BLaER1 (cell line): ENCODE results near the gene POMT1.

Source experiments
- H3K27ac ChIP-seq: shearing (Covaris generic); formaldehyde crosslinking; 2 replicates; pipeline ENCODE4 v1.8.1; 2022
- H3K27me3 ChIP-seq: shearing (Covaris generic); formaldehyde crosslinking; 2 replicates; pipeline ENCODE4 v1.8.1; 2022
- H3K36me3 ChIP-seq: shearing (Covaris generic); formaldehyde crosslinking; 2 replicates; pipeline ENCODE4 v1.8.1; 2022
- H3K4me1 ChIP-seq: shearing (Covaris generic); formaldehyde crosslinking; 2 replicates; pipeline ENCODE4 v1.8.1; 2022
- H3K4me2 ChIP-seq: shearing (Covaris generic); formaldehyde crosslinking; 2 replicates; pipeline ENCODE4 v1.8.1; 2022
- H3K4me3 ChIP-seq: shearing (Covaris generic); formaldehyde crosslinking; 2 replicates; pipeline ENCODE4 v1.8.1; 2022
- H3K9ac ChIP-seq: shearing (Covaris generic); formaldehyde crosslinking; 2 replicates; pipeline ENCODE4 v1.8.1; 2022
- H3K9me3 ChIP-seq: shearing (Covaris generic); formaldehyde crosslinking; 2 replicates; pipeline ENCODE4 v1.8.1; 2022
- H4K20me1 ChIP-seq: shearing (Covaris generic); formaldehyde crosslinking; 2 replicates; pipeline ENCODE4 v1.8.1; 2022
- Cebpa-rat ChIP-seq: shearing (Covaris generic); IDR thresholded peaks from 2 replicates; pipeline ENCODE4 v1.8.1; 2022

The POMT1 gene

DNA sequence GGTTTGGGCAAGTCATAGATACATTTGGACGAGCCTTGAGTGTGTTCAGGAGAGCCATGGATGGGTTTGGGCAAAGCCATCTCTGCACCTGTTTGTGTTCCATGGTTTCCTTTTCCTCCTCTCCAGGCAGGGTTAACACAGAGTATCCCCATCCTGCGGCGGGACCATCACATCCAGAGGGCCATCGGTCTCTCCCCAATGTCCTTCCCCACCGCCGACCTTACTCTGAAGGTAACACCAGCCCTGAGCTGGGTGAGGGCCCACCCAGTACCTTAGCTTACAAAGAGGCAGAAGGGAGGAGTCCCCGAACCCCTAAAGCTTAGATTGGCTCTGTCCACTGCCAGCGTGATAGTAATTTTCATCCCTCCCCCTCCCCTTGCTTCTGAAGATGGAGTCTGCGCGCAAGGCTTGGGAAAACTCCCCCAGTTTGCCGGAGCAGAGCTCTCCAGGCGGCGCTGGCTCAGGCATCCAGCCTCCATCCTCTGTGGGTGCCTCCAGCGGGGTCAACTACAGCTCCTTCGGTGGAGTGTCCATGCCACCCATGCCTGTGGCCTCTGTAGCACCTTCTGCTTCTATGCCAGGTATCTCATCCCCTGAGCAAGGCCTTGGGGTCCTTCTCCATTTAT is 18.0 kb upstream of the POMT1 start:
- no peaks in the 10 kb centered on the region for H3K9me3 ChIP-seq
- H4K20me1 ChIP-seq, result peaks cover 100% of the 10 kb centered on the region
- H3K27me3 ChIP-seq, result no peaks in the 10 kb centered on the region
- H3K27ac ChIP-seq, result no peak overlapping the region
- H3K36me3 ChIP-seq, result peaks cover 100% of the 10 kb centered on the region
- no peak overlapping the region for H3K4me3 ChIP-seq
- H3K4me2 ChIP-seq, result peak overlapping the region; percentile 67; the same call in 1 of the 2 replicates
- peaks cover 49% of the 10 kb centered on the region for H3K4me1 ChIP-seq
- TF ChIP-seq Cebpa-rat, result no peak
- peak overlapping the region; percentile 60; the same call in 1 of the 2 replicates for H3K9ac ChIP-seq

DNA sequence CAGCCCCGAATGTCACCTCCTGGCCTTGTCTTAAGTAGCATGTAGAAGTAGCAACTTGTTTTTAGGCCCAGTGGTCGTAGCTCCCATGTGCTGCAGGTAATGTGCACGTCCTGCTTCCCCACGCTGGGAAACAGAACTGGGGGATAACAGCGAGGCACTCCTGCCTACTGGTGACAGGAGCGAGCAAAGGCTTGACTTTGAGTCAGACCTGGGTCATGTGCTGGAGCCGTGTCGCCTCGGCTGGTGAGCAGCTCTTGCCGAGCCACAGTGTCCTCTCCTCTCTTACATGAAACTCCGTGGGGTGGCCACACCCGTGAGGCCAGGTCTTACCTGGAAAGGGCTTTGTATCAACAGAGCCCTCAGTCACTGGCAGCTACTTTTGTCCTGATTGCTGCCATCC is 17.5 kb upstream of the POMT1 start:
- H3K4me3 ChIP-seq, result no peak overlapping the region
- no peaks in the 10 kb centered on the region for H3K9me3 ChIP-seq
- peak overlapping the region; percentile 67 for H3K4me2 ChIP-seq
- 0 out of 2 replicates have a peak overlapping the region, but pooled peaks have one; percentile 13 for H3K27ac ChIP-seq
- H3K9ac ChIP-seq, result peak overlapping the region; percentile 60; the same call in 1 of the 2 replicates
- peaks cover 100% of the 10 kb centered on the region for H3K36me3 ChIP-seq
- H3K4me1 ChIP-seq, result peaks cover 49% of the 10 kb centered on the region
- TF ChIP-seq Cebpa-rat, result no peak
- no peaks in the 10 kb centered on the region for H3K27me3 ChIP-seq
- peaks cover 100% of the 10 kb centered on the region for H4K20me1 ChIP-seq

DNA sequence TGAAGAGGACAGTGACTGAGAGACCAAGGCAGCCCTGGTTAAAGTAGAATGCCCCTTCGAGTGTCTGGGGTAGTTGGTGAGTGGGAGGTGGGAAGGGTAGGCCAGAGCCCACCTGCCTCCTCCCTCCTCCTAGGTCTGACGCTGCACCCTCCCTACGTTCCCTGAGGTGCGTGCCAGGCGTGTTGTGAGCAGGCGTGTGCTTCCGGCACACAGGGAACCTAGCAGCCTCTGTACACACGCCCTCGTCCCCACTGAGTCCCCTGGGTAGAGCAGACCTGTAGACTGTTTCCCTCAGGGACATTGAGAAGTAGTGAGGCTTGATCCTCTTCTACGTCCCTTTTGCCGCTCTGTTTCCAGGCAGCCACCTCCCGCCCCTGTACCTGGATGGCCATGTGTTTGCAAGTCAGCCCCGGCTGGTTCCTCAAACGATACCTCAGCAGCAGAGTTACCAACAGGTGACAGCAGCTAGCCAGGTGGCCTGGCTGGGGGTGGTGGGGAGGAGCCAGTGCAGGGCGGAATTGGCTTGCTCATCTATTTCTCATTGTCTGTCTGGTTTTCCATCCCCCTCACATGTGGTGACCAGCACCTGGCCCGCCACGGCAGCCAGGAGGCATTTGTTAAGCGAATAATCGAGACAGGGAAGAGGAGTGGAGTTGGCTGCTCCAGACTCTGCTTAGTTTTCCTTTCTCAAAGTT is 16.8 kb upstream of the POMT1 start:
- H3K9me3 ChIP-seq, result no peaks in the 10 kb centered on the region
- TF ChIP-seq Cebpa-rat, result no peak
- peak overlapping the region; percentile 13; the same call in 1 of the 2 replicates for H3K27ac ChIP-seq
- H3K9ac ChIP-seq, result peak overlapping the region; percentile 60
- H3K36me3 ChIP-seq, result peaks cover 100% of the 10 kb centered on the region
- H3K27me3 ChIP-seq, result no peaks in the 10 kb centered on the region
- peaks cover 100% of the 10 kb centered on the region for H4K20me1 ChIP-seq
- peaks cover 49% of the 10 kb centered on the region for H3K4me1 ChIP-seq
- H3K4me2 ChIP-seq, result peak overlapping the region; percentile 67
- H3K4me3 ChIP-seq, result no peak overlapping the region

- TF ChIP-seq Cebpa-rat, result no peak
- Histone ChIP-seq H3K36me3 (peaks cover 100% of the 10 kb centered on the region), H4K20me1 (peaks cover 100% of the 10 kb centered on the region), H3K27me3 (no peaks in the 10 kb centered on the region), H3K4me3 (no peak overlapping the region), H3K27ac (no peak overlapping the region), H3K4me1 (peaks cover 49% of the 10 kb centered on the region), H3K9me3 (no peaks in the 10 kb centered on the region), H3K4me2 (peak overlapping the region; percentile 67), H3K9ac (0 out of 2 replicates have a peak overlapping the region, but pooled peaks have one; percentile 19)
Observed at GRCh38 chr9:131487001-131487400, 15.7 kb upstream of the POMT1 start.

DNA sequence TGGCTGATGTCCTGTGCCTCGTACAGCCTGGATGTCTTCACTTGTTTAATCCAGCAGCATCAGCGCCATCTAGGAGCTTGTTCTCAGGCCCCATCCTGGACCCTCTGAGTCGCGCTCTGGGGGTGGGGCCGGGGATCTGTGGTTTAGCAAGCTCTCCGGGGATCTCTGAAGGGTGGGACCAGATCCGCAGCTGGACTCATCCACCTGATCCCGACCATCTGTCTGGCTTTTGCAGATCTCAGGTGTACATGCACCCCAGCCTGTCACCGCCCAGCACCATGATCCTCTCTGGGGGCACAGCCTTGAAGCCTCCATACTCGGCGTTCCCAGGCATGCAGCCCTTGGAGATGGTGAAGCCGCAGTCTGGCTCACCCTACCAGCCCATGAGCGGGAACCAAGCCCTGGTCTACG is 15.1 kb upstream of the POMT1 start:
- Histone ChIP-seq H3K27ac (0 out of 2 replicates have a peak overlapping the region, but pooled peaks have one; percentile 6), H3K4me3 (no peak overlapping the region), H3K27me3 (no peaks in the 10 kb centered on the region), H3K9ac (0 out of 2 replicates have a peak overlapping the region, but pooled peaks have one; percentile 19), H3K9me3 (no peaks in the 10 kb centered on the region), H3K4me2 (peak overlapping the region; percentile 67), H3K36me3 (peaks cover 100% of the 10 kb centered on the region), H3K4me1 (peaks cover 49% of the 10 kb centered on the region), H4K20me1 (peaks cover 100% of the 10 kb centered on the region)
- TF ChIP-seq Cebpa-rat, result no peak

GRCh38 chr9:131490514-131490913 is 12.2 kb upstream of the POMT1 start:
- no peak overlapping the region for H3K4me2 ChIP-seq
- H3K27me3 ChIP-seq, result no peaks in the 10 kb centered on the region
- peaks cover 100% of the 10 kb centered on the region for H3K36me3 ChIP-seq
- peaks cover 25% of the 10 kb centered on the region for H3K4me1 ChIP-seq
- H3K9me3 ChIP-seq, result no peaks in the 10 kb centered on the region
- H3K27ac ChIP-seq, result no peak overlapping the region
- H3K4me3 ChIP-seq, result no peak overlapping the region
- TF ChIP-seq Cebpa-rat, result no peak
- peaks cover 100% of the 10 kb centered on the region for H4K20me1 ChIP-seq
- no peak overlapping the region for H3K9ac ChIP-seq

GRCh38 chr9:131491001-131491710 is 11.6 kb upstream of the POMT1 start:
- Histone ChIP-seq H3K9ac (no peak overlapping the region), H3K4me1 (peaks cover 19% of the 10 kb centered on the region), H3K4me2 (no peak overlapping the region), H3K36me3 (peaks cover 100% of the 10 kb centered on the region), H3K27ac (no peak overlapping the region), H3K9me3 (no peaks in the 10 kb centered on the region), H4K20me1 (peaks cover 100% of the 10 kb centered on the region), H3K4me3 (no peak overlapping the region), H3K27me3 (no peaks in the 10 kb centered on the region)
- no peak for TF ChIP-seq Cebpa-rat

DNA sequence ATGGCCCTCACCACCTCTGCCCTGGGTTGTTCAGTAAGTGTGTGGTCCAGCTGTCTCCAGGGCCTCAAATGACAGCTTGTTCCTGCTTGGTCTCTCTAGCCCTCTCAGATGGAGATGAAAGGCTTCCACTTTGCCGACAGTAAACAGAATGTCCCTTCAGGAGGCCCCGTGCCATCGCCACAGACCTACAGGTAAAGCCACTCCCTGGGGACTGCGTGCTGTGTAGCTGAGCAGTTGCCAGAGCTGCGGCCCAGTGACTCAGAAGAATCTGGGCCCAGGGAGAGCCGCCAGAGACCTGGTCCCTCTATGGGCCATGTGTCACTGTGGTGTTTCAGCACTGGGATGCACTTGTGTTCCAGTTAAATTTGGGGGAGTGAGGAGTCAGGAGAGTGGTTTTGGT is 10.6 kb upstream of the POMT1 start:
- Histone ChIP-seq H3K4me1 (peaks cover 10% of the 10 kb centered on the region), H3K27me3 (no peaks in the 10 kb centered on the region), H3K4me2 (no peak overlapping the region), H4K20me1 (peaks cover 100% of the 10 kb centered on the region), H3K9ac (no peak overlapping the region), H3K4me3 (no peak overlapping the region), H3K9me3 (no peaks in the 10 kb centered on the region), H3K36me3 (peaks cover 100% of the 10 kb centered on the region), H3K27ac (no peak overlapping the region)
- no peak for TF ChIP-seq Cebpa-rat

DNA sequence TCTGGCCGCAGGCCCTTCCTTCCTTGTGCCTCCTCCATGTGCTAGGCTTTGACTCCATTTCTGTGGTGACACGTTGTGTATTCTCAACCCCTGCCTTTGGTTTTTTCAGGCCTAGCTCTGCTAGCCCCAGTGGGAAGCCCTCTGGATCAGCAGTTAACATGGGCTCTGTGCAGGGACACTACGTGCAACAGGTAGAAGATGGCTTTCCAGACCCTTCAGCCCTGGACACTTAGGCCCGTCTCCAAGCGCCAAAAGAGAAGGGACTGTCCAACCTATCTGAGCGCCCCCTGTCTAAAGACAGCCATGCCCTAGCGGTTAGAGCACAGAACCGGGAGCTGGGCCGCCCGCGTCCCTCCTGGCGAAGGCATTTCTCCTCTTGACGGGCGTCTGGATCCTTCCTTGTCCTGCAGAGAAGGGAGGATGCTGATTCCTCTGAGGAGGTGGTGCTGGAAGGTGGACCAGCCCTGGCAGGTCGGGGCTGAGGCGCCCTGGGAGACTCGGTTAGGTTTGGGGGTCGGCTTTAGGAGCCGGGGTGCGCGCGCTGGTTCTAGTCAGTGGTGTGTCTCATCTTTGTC is 8.3 kb upstream of the POMT1 start:
- H3K4me1 ChIP-seq, result no peaks in the 10 kb centered on the region
- TF ChIP-seq Cebpa-rat, result no peak
- H3K4me3 ChIP-seq, result no peak overlapping the region
- H3K27ac ChIP-seq, result no peak overlapping the region
- no peak overlapping the region for H3K9ac ChIP-seq
- H4K20me1 ChIP-seq, result peaks cover 100% of the 10 kb centered on the region
- H3K9me3 ChIP-seq, result no peaks in the 10 kb centered on the region
- H3K36me3 ChIP-seq, result peaks cover 100% of the 10 kb centered on the region
- H3K27me3 ChIP-seq, result no peaks in the 10 kb centered on the region
- no peak overlapping the region for H3K4me2 ChIP-seq
